Measurements from ENCODE around the gene ZNF335.

DNA sequence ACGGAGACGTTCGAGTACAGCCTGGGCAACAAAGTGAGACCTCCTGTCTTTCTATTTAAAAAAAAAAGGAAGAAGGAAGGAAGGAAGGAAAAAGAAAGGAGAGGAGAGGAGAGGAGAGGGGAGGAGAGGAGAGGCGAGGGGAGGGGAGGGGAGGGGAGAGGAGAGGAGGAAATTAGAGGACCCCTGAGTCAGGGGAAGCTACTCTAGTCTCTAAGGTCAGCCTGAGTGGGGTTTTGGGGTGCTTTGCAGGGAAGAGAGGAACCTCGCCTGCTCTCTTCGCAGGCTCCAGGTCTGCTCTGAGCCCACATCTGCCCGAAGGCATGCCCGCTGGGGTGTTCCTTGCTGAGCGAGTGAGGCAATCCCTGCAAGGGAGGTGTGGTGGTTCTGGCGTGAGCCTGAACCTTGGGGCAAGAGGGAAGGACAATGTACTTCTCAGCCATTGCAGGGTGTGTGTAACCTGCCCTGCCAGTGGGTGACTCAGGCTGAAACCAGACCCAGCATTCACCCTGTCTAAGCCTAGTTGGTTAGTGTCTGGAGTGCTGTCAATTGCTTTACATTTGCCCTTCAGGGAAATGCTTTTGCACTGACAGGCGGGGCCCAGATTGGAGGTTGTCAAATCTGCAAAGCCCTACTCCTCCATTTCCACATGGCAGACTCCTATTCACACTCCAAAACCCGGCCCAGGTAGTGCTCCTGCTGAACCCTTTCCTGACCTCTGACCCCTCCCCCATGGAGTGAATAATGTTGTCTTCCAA is 21.4 kb upstream of the ZNF335 start:
- TF ChIP-seq, protein P1, sequence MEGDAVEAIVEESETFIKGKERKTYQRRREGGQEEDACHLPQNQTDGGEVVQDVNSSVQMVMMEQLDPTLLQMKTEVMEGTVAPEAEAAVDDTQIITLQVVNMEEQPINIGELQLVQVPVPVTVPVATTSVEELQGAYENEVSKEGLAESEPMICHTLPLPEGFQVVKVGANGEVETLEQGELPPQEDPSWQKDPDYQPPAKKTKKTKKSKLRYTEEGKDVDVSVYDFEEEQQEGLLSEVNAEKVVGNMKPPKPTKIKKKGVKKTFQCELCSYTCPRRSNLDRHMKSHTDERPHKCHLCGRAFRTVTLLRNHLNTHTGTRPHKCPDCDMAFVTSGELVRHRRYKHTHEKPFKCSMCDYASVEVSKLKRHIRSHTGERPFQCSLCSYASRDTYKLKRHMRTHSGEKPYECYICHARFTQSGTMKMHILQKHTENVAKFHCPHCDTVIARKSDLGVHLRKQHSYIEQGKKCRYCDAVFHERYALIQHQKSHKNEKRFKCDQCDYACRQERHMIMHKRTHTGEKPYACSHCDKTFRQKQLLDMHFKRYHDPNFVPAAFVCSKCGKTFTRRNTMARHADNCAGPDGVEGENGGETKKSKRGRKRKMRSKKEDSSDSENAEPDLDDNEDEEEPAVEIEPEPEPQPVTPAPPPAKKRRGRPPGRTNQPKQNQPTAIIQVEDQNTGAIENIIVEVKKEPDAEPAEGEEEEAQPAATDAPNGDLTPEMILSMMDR (IDR thresholded peaks at IDR 0.05) = no peak
- TF ChIP-seq POLR2A (IDR thresholded peaks at IDR 0.05) = no peak
